DMS53 (cell line): ENCODE data around the gene PAQR7.
A peak's percentile ranks its signal among the peaks of the same experiment; 100 is the strongest.

Source experiments
- DNase-seq: peaks from one replicate; lab custom pipeline; 2025; lab: John Stamatoyannopoulos, UW

The PAQR7 gene

DNA sequence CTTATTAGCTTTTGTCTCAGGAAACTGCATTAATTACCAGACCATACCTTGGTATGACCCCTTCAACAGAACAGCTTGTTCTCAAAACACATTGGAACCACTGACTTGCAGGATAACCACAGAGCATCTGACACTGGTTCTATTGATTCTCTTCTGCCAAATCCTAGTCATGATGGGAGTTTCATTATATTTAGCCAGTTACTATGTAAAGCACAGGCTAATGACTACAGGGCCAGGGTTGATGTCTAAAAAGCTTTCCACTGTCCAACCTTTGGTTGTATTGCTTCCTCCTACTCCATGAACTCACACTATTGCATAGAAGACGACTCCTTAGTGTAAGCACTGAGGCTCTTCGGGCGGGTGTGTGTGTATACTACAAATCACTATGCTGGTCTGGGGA lies 27.0 kb upstream of the PAQR7 start:
- no peak for DNase-seq

DNA sequence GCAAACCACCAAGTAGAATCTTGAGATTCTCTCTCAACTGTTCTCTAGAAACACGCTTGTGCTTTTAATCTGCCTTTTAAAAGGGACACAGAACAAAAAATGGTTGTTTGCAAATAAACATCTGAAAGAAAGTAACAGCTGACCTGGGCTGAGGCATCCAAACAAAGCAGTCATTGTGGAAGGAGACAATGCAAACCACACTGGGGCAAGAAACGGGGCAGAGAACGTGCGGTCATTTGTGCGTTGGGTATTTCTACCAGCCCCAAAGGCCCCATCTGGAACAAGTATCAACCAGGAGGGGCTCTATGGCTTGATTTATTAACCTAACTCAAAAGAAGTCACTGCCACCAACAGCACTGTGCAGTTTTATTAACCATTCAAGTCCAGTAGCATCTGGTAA lies 24.7 kb upstream of the PAQR7 start:
- DNase-seq: no peak

DNA sequence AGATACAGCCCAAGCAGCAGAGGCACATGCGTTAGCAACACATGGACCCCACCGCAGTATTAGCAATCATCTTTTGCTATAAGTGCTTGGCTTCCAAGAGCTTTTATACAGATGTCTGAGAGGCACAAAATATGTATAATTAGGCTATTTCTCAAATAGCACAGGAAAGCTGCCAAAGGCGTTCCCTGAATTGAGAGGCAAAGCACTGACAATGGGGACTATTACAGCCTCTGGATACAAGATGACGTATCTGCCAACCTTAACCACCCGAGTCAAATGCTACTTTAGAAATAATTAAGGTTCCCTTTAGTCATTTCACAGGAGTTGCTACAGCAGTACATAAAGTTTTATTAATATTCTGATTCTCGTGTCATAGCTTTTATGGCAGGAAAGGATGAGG lies 24.3 kb upstream of the PAQR7 start:
- no peak for DNase-seq

DNA sequence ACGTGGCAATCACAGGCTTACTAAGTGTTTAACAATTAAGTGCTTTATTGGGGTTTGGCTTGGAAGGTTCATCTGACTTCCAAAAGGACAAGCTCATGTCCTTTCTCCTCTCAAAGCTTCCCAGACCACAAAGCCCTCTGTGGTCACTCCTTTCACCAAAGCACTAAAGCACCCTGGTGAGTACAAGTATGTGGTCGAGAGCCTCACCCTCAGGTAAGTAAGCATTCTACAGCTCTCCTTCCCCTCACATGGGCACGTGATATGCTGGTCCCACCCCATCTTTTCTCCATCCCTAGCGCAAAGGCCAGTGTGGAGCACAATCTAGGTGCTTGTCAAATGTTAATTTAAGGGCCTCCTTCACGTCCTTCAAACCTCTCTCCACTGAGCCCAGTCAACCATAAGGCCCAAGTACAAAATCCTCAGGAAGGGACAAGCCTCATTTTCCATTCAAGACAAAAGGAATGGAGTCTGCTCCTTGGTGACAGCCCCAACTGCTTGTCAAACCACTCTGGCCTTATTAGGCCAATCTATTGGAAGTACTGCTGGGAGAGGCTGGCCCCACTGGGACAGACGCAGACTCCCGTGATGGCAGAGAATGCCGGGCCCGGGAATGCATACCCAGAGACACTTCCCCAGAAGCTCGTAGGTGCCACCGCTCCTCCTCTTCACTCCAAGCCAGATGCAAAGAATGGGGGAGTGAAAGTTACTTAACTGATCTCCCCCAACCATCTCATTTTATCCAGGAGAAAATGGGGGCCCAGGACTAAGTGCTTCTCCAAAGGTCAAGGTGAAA lies 22.9 kb upstream of the PAQR7 start:
- DNase-seq: no peak

DNA sequence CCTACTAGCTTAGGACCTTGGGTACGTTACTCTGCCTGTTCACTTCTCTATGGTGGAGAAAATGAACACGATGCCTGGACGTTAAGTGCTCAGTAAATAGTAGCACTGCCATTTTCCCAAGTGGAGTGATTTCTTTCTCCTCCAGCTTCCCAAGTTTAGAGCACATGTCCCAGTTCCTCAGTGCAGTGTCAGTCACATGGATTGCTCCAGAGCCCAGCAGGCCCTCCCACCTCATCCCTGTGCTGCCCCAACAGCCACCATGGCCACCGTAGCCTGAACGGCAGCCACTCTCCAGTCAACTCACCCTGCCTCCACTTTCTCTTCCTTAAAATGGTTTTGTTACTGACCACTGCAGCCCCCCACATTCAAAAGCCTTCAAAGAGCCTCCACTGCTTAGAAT lies 22.2 kb upstream of the PAQR7 start:
- no peak for DNase-seq

- peak; percentile 50 for DNase-seq
Measured at GRCh38 chr1:25896266-25896665, 20.8 kb upstream of the PAQR7 start.

DNA sequence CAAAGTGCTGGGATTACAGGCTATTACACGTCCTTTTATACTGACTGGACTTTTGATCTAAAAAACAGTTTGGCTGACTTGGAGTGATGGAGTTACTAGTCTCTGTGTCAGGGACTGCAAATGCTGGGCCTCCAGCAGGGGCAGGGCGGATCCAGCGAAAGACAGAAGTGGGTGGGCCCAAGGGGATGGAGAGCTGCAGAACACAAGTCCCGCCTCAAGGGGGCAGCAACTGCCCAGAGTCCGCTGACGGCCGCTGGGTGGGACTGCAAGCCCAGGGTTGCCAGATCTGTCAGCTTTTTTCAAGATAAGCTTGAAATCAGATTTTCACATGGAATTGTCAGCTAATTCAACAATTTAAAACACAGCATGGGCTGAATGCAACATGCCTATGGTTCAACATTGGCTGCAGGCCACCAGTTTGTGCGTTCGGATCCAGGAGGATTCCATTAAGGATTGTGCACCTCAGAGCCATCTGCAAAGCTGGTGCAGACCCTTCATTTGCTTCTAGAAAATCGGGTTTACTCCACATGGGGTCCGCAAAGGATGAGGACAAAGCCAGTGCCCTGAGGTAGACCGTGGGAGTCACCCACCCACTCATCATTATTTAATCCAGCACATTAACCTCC lies 20.0 kb upstream of the PAQR7 start:
- DNase-seq: peak; percentile 93

- no peak for DNase-seq
Measured at GRCh38 chr1:25893116-25893515, 17.6 kb upstream of the PAQR7 start.

DNA sequence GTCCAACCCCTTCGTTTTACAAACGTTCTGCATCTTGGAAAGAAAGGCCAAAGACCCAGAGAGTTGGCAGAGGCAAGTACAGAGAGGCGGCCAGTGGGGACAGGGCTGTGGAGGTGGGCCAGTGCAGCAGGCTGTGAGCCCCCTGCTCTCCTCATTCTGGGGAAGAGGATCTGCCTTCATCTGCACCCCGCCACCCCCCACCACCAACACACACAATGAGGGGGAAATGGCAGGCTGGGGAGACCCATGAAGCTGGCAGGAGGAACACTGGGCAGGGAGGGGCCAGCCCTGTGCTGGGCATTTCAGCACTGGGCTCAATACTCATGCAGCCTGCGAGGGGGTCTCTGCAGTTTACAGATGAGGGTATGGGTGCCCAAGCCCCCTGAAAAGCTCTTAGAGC lies 16.1 kb upstream of the PAQR7 start:
- no peak for DNase-seq

DNA sequence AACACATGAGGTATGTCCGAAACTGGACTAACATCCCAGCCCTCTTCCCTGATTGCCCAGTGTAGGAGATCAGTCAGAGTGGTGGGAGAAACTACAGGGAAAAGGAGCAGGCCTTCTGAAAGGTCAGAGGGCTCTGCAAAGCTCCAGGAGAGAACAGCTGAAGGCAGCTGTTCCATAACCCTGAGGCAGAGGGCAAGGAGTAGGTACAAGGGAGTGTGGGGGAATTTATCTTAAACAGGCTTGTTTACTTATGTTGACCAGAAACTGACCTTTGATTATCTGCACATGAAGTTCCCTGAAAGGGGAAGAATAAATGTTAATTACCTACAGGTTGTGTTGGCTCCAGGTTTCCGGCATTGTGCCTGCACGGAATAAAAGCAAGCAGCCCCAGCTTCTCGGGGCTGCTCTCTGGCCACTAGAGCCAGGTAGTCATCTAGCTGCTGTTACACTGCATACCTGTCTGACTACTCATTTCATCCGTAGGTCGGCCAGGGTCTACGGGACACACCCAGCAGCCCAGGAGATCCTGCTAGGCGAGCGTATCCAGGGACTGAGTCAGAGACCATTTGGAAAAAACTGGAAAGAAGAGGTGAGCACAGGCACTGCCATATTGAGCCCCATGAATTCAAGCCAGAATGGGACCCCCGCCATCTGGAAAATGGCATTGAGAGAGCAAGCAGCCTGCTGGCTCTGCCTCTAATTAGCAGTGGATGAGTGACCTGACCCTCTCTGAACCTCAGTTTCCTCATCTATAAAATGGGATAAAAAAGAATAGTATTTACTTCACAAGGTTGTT lies 14.9 kb upstream of the PAQR7 start:
- DNase-seq: peak; percentile 33

DNA sequence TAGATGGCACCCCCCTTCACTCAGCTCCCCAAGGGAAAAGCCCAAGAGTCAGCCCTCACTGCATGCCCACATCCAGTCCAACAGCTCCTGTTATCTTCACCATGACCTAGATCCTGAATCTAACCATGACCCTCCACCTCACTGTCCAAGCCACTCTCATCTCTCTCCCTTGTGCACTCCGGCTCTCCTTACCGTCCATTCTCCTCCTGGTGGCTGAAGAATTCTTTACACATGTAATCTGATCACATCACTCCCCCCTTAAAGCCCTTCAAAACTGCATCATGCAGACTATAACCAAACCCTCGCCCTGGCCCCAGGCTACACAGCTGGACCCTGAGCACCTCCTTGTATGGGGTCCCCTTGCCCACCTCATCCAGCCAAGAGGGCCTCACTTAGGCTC lies 14.0 kb upstream of the PAQR7 start:
- DNase-seq: peak; percentile 64

GRCh38 chr1:25888426-25888987 lies 13.0 kb upstream of the PAQR7 start:
- DNase-seq: no peak

- DNase-seq: no peak
Measured at GRCh38 chr1:25885602-25886001, 10.1 kb upstream of the PAQR7 start.

- no peak for DNase-seq
Measured at GRCh38 chr1:25881266-25881665, 5.8 kb upstream of the PAQR7 start.

GRCh38 chr1:25880518-25880917 lies 5.0 kb upstream of the PAQR7 start:
- DNase-seq: no peak

GRCh38 chr1:25879675-25880074 lies 4.2 kb upstream of the PAQR7 start:
- no peak for DNase-seq

DNA sequence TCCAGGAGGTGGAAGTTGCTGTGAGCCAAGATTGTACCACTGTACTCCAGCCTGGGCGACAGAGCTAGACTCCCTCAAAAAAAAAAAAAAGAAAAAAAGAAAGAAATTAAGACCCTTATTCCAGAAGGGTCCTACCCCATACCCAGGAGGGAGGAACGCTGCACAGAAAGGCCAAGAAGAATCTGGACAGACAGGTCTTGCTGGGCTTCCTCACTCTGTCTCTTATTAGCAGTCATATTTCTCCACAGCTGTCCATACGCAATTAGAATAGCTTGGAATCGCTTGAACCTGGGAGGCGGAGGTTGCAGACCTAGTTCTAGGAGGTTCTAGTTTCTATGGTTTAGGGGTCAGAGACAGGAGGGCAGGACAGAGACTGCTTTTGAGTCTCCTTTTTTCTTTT lies 3.2 kb upstream of the PAQR7 start:
- no peak for DNase-seq

DNA sequence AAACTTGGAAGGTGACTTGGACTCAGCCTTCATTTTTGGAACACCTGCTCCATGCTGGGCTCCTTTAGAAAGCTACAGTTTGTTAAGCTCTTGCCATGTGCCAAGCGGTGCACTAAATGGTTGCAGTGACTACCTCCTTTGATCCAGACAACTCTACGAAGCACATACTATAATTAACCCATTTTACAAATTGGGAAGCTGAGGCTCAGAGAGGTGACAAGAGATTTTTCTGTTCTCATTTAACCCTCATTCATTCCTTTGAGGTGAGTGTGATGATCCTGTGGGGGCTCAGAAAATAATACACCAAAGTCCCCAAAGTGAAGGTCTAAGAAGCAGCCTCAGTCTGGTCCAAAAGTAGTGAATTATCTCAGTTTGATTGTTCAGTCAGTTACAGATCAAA lies 1.6 kb upstream of the PAQR7 start:
- no peak for DNase-seq

DNA sequence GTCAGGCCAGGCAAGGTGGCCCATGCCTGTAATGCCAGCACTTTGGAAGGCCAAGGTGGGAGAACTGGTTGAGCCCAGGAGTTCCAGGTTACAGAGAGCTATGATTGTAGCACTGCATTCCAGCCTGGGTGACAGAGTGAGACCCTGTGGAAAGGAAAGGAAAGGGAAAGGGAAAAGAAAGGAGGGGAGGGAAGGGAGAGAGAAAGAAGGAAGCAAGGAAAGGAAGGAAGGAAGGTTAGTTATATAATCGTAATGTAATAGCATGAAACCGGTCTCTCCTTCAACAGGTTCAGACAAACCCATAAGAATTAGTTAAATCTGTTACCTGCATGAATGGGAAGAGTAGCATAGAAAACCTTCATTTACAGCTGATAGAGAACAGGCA lies 1.2 kb upstream of the PAQR7 start:
- DNase-seq: no peak

GRCh38 chr1:25875856-25876692 lies 566 bp upstream of the PAQR7 start:
- DNase-seq: no peak

GRCh38 chr1:25874635-25875153 lies 814 bp downstream of the PAQR7 start:
- peak; percentile 58 for DNase-seq

- no peak for DNase-seq
Measured at GRCh38 chr1:25874209-25874608, 1.3 kb downstream of the PAQR7 start.
